GM19468 (cell line): Measurements from ENCODE around the gene UCK1.
"Not testable (repeated sequence)": the region's sequence is repeated elsewhere in the genome, so short reads cannot be mapped to it uniquely, and the experiment has no call there.

Experiments
- ATAC-seq: cut with Tn5 transposase; IDR thresholded peaks from one replicate; pipeline ENCODE4 v1.9.1; 2021; ENCODE audit warnings: mild to moderate bottlenecking, moderate library complexity, moderate number of reproducible peaks; ENCODE audit not compliant: unreplicated experiment; ENCODE audit errors: extremely low read depth

UCK1 gene

DNA sequence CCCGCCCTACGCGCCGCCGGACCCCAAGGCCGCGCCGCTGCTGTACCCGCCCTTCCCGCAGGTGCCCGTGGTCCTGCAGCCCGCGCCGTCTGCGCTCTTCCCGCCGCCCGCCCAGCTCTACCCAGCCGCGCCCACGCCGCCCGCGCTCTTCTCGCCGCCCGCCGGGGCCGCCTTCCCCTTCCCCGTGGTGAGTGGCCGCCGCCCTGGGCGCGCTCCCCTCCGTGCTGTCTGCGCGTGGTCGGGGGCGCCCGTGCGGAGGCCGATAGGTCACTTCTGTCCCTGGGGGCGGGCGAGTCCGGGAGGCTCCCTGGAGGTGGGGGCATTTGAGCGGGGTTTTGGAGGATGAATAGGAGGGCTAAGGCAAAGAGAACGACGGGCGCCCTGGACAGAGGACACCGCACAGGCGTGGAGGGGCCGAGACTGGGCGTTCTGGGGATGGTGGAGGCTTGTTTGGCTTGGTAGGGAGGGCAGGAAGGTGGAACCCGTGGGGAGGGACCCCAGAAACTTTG is 23.8 kb upstream of the UCK1 start:
- ATAC-seq: no peak

DNA sequence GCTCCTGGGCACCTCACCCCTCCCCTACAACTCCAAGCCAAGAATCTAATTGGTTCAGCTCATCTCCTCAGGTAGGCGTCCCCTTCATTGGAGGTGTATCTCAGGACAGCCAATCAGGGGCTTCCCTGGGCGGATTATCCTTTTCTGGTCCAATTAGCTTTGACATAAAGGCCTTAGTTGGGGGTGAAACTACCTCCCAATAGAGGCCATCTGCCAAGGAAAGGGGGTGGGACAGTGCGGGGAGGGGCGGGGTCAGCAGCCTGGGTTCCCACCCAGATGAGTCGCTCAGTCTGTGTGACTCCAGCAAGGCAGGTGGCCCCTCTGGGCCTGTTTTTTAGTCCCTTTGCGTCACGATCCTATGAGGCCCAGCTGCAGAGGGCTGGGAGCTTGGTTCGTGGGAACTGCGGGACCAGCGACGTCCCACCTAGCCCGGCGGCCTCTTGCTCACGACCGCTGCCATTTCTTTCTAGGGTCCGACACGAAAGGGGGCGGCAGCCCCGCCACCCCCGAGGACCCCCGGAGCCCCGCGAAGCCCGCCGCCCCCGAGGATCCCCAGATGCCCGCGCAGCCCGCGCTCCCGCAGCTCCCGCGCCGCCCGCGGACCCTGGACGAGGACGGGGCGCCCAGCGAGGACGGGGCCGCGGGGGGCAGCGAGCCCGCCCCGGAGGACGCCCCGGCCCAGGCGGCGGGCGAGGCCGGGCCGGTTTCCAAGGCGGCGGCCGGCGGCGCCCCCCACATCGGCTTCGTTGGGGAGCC is 23.2 kb upstream of the UCK1 start:
- no peak for ATAC-seq

DNA sequence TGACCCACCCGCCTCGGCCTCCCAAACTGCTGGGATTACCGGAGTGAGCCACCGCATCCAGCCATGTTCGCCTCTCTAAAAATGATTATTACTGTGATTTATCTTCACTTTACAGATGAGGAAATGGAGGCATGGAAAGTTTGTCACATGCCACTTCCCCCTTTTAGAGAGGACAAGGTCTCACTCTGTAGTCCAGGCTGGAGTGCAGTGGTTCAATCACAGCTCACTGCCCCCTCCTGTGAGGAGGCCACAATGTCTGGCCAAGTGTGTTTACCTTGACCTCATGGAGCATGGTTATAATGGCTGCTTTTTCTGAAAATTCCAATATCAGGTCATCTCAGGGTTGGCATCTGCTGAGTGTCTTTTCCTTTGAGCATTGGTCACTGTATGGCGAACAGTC is 21.0 kb upstream of the UCK1 start:
- ATAC-seq: no peak

DNA sequence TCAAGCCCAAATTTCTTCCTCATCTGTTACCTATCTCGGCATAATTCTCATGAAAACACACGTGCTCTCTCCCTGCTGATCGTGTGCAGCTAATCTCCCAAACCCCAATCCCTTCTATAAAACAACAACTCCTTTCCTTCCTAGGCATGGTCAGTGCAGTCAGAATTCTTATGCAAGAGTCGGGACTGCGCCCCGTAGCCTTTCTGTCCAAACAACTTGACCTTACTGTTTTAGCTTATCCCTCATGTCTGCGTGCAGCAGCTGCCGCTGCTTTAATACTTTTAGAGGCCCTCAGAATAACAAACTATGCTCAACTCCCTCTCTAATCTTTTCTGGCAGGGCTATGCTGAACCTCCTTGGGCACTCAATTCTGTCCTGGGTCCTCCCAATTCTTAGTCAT is 19.4 kb upstream of the UCK1 start:
- ATAC-seq: not testable (repeated sequence)

GRCh38 chr9:131549186-131549585 is 18.1 kb upstream of the UCK1 start:
- not testable (repeated sequence) for ATAC-seq

DNA sequence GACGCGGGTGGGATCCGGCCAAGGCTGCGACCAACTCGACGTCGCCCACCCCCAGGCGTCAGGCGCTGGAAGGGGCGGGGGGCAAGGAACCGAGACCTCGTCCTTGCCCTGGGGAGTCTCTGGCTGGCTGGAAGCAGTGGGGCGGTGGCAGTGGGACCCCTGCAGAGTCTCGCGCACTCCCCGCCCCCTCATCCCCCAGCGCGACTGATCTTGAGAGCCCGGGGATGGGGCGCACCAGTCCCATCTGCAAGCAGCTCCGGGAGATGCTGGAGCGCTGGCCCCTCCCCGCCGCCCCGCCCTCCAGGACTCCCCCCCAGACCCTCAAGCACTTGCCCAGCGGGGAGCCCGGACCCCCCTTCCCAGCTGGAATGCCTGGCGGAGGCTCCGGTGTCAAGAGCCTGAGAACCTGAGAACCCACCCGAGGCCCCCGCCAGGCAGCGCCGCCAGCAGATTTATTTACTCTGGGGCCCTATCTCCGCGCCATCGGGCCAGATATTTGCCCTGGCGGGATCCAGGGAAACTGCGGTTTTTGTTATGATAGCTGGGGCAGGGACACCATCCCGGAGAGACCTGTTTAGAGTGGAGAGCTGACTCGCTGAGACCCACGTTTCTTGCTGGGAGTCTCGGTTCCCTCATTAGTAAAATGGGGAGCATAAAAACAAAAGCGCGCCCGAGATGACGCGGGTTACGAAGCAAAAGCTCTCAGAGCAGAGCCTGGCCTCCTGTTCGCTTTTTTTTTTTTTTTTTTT is 15.4 kb upstream of the UCK1 start:
- ATAC-seq: no peak

GRCh38 chr9:131545786-131546335 is 14.8 kb upstream of the UCK1 start:
- ATAC-seq: no peak

- ATAC-seq: no peak
These were observed 14.1 kb upstream of the UCK1 start, which contains the start of gene PRRT1B for GRCh38 chr9:131545003-131545785. Gene PRRT1B (plus strand): TSS chr9:131545523. CDS start chr9:131545616, 93 bp downstream.

- ATAC-seq: no peak
These were observed 12.1 kb upstream of the UCK1 start for GRCh38 chr9:131543141-131543540.

DNA sequence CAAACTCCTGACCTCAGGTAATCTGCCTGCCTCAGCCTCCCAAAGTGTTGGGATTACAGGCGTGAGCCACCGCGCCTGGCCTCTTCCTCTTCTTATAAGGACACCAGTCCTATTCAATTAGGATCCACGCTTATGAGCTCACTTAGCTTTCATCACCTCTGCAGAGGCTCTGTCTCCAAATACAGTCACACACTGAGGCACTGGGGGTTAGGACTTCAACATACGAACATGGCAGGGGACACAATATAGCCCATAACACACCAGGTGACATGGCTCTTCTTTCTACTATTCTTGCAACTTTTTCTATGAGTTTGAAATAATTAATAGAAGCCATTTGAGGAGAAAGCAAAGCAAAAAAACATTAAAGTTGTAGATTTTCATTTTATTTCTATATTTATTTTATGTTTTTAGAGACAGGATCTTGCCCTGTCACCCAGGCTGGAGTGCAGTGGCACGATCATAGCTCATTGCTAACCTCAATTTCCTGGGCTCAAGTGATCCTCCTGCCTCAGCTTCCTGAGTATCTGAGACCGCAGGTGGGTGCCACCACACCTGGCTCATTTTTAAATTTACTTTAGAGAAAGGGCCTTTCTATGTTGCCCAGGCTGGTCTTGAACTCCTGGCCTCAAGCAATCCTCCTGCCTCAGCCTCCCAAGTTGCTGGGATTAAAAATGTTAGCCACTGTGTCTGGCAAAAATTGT is 8.3 kb upstream of the UCK1 start:
- ATAC-seq: no peak

GRCh38 chr9:131537946-131538345 is 6.9 kb upstream of the UCK1 start:
- no peak for ATAC-seq

DNA sequence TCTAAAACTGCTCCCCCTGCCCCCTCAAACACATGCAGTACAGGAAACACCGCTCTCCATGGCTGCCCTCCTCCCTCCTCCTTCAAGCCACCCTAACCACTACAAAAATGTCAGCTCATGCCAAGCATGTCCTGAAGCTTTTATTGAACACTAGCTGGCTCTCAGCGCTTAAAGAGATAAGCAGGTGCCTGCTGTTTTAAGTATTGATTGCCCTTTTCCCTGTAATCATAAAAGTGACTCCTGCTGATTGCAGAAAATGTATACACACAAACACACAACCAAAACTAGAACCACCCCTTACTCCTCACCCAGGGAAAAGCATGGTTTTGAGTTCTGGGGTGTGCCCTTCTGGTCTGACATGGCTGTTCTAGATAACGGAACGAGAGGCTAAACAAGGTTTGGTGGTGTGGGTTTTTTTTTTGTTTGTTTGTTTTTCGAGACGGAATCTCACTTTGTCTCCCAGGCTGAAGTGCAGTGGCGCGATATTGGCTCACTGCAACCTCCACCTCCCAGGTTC is 3.7 kb upstream of the UCK1 start:
- no peak for ATAC-seq

- ATAC-seq: no peak
These were observed 530 bp downstream of the UCK1 start for GRCh38 chr9:131530546-131530919.

GRCh38 chr9:131529597-131530545 is 1.2 kb downstream of the UCK1 start:
- ATAC-seq: no peak

DNA sequence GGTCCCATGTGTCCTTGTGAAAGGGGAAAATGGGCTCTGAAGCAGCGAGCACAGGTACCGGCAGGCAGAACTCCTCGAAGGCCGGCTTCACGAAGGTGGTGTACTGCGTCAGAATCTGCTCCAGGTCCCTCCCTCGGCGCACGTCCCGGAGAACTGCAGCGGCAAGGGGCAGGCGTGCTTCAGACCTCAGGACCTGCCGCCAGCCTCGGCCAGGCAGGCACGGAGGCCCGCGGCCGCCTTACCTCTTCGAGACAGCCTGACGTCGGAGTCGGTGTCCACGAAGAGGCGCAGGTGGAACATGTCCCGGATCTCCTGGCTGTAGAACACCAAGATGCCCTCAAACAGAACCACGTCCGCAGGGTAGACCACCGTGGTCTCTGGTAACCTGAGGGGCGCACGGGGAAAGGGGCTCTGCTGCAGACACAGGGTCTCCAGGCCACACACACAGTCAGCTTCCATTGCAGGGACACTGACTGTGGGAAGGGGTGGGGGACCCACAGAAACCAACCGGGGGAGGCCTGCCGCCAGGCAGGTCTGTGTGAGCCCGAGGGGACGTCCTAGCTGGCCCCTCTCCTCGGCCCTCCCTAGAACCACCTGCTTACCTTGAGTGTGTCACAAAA is 2.1 kb downstream of the UCK1 start:
- ATAC-seq: no peak

DNA sequence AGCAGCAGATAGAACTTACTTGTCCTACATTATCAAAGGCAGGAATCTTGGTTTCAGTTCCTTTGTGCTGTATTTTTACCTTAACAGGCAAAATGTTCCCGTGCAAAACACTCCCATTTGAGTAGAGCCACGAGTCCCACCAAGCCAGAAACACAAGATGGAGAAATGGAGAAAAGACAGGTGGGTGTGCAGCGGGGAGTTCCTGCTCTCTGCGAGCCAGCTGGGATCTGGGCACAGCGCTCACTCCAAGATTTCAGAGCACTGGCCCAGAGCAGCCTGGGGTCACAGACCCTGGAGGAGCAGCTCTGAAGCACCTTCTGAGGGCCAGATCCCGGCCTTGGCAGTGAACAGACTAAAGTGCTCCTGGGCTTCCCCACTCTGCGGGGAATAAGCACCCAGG is 2.9 kb downstream of the UCK1 start:
- ATAC-seq: no peak

GRCh38 chr9:131525643-131526565 is 5.2 kb downstream of the UCK1 start:
- ATAC-seq: no peak
